ENCODE measurements around the gene ZNF664.

Gene ZNF664

GRCh38 chr12:124013073-124013472, 40.1 kb downstream of the ZNF664 start:
- FAIRE-seq: no peak

- no peak for FAIRE-seq
Observed at GRCh38 chr12:124015494-124016461, 42.8 kb downstream of the ZNF664 start.

DNA sequence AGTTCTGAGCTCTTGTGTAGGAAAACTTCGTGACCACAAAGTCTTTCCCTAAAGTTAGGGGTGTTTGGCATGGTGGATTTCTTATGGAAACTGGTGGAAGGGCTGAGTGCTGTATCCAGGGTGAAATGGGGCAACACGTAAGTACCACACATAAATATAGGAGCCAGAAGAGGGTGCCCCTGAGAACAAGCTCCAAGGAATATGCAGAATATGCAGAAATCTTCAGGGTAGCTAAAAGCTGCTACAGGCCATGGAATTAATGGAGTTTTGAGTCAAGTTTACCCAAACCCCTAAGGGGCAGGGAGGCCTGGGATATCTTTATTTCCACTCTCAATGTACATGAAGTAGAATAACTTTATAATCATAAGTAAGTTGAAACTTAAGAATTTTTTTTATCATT, 44.0 kb downstream of the ZNF664 start:
- no peak for FAIRE-seq

- FAIRE-seq: no peak
Observed at GRCh38 chr12:124018539-124018938, 45.5 kb downstream of the ZNF664 start.

- no peak for FAIRE-seq
Observed at GRCh38 chr12:124019115-124019514, 46.1 kb downstream of the ZNF664 start.

DNA sequence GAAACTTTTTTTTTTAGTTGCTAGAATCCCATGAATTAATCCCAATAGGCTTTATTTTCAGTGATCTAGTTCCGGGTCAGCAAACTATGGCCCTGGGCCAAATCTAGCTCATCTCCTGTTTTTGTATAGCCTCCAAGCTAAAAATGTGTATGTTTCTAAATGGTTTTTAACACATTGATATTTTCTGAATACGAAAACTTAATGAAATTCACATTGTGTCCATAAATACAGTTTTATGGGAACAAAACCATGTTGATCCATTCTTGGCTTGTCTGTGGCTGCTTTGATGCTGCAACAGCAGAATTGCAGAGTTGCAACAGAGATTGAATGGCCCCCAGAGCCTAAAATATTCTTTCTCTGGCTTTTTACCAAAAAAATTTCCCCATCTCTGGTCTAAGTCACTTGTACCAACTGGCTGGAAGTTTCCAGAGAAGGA, 47.5 kb downstream of the ZNF664 start:
- no peak for FAIRE-seq

GRCh38 chr12:124021007-124021406, 48.0 kb downstream of the ZNF664 start:
- no peak for FAIRE-seq

DNA sequence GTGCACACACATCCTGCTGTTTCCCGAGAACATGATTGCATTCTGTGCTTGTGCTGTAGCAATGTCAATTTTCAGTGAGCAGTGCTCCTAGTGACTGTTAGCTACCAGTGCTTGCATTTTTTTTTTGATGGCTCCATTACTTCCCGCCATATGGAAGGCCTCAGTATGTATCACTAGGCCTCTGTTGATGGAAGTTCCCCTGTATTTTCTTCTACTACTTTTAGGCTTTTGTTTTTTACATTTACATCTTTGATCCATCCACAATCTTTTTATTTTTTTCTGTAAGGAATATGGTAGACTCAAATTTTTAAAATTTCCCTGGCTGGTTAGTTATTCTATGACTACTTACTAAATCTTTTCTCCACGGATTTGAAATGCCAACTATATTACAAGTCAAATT, 49.1 kb downstream of the ZNF664 start:
- no peak for FAIRE-seq

DNA sequence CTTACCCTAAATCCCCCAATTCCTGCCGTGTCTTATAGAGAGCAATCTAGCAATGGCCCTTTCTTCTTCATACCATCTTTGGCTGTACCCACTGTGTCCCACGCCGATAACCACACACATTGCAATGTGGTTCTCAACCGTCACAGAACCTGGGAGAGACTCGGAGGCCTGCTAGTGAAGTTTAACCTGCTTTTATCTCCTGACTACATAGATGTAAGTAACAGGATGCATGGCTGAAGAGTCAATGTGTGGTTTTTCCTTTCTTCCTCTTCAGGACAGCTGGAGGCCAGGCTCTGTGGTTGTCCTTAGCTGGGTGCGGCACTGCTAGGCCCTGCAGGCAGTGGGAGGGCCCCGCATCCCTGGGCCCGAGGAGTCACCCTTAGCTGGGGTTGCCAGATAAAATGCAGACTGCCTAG, 51.3 kb downstream of the ZNF664 start:
- no peak for FAIRE-seq

DNA sequence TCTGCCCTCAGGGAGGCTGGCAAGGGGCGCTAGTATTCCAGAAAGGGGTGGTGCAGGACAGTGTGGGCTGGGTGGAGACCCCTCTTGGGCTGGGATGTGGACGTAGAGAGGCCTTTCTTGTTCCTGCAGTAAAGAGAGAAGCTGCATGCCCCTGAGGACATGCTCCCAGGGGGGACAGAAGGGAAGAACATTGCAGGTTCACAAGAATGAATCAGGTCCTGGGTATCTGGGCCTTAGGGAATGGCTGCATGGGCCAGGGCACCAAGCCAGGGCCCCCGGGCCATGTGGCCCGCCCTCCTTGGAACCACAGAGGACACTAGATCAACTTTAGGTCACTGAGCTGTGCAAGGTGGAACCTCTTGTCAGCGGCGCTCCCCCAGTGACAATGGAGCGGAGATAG, 51.8 kb downstream of the ZNF664 start:
- FAIRE-seq: no peak

DNA sequence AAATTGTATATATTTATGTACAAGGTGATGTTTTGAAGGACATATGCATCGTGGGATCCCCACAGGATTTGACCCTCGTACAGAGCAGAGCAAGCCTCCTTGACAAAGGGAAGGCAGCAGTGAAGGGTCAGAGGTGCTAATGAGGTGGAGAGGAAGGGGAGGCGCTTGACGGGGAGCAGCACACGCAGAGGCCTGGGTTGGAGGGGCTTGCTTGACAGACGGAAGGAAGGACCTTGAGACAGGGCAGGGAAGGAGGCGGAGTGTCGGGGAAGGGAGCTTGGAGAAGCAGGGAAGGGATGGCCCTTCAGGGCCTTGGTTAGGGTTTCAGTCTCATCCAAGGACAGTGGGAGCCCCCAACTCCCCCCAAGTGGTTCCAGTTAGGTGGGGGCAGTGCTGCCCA, 52.6 kb downstream of the ZNF664 start:
- no peak for FAIRE-seq

DNA sequence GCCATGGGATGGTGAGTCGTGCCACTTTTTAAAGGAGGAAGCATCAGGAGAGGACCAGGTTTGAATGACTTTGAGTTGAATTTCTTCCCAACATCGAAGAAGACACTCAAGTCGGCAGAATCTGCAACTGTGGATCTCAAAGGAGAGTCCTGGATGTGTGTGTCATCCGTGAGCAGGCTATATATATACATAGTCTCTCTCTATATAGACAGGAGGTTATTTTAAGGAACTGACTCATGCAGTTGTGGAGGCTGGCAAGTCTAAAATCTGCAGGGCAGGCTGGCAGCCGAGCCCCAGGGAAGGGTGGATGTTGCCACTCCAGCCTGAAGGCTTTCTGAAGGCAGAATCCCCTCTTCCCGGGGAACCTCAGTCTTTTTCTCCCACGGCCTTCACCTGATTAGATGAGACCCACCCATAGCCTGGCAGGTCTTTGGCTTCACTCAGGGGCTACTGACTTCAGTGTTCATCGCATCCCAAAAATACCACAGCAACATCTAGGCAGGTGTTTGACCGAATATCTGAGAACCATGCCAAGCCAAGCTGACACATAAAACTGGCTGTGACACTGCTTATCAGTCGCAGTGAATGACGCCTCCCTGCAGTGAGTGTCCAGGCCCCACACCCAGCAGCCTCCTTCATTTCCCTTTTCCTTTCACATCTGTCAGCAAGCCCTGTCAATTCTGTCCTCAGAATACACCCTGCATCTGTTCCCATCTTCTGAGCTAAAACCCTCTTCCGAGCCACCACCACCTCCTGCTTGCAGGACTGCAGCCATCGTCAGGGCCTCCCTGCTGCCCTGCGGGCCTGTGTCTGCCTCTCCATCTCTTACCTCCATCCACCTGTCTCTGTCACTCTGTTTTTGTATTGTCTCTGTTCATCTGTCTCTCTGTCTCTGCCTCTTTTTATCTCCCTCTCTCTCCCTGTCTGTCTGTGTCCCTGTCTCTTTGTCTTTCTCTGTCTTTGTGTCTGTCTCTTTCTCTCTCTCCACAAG, 54.0 kb downstream of the ZNF664 start:
- FAIRE-seq: no peak

- no peak for FAIRE-seq
Observed at GRCh38 chr12:124027753-124028554, 54.9 kb downstream of the ZNF664 start.

DNA sequence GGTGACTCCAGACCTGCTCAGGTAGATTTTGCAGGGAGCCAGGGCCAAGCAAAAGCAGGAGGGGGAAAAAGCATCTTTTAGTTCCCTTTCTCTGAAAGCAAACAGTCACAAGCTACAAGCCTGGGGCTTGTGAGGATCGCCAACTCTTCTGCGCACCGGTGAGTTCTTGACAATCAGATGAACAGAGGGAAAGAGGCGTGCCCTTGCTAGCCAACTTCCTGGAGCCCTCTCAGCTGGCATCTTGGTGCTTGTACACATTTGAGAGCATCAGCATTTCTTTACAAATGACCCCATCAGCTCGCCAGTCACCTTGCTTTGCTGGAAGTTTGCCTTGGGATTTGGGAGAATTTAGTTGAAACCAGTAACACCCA, 55.5 kb downstream of the ZNF664 start:
- FAIRE-seq: no peak

DNA sequence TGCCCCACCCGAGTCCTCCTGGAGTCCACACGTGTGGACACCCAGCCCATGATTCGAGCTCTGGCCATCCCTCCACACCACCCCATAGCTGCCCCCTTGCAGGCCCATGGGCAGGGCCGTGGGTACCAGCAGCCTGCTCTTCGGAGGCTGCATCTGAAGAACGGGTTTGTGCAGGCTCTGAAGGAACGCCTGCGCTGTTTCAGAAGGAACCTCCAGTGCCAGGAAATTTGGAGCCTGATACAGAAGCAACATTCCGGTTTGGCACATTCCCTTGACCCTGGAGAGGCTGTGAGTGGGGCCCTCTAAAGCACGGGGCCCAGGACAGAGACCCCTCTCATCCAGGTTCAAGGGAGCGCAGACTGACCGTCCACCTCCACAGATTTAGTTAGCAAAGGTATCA, 57.0 kb downstream of the ZNF664 start:
- no peak for FAIRE-seq

GRCh38 chr12:124030510-124030909, 57.5 kb downstream of the ZNF664 start:
- FAIRE-seq: no peak

DNA sequence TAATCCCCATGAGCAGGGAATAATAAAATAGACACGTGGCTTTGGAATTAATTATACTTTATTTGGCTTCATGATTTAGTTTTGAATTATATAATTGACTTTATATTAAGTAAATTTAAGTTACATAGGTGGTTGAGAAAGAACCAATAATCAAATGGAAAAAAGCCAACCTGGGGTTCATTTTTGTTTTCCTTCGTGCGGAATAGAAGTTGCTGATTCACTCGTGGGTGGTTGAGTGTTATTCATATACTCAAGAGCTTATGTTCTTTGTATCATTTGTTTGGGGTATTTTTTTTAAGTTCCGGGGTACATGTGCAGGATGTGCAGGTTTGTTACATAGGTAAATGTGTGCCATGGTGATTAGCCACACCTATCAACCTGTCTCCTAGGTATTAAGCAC, 58.0 kb downstream of the ZNF664 start:
- FAIRE-seq: no peak

GRCh38 chr12:124032265-124032886, 59.4 kb downstream of the ZNF664 start:
- peak; percentile 58 for FAIRE-seq

GRCh38 chr12:124033859-124034258, 60.8 kb downstream of the ZNF664 start:
- no peak for FAIRE-seq

- no peak for FAIRE-seq
Observed at GRCh38 chr12:124034297-124034696, 61.3 kb downstream of the ZNF664 start.

DNA sequence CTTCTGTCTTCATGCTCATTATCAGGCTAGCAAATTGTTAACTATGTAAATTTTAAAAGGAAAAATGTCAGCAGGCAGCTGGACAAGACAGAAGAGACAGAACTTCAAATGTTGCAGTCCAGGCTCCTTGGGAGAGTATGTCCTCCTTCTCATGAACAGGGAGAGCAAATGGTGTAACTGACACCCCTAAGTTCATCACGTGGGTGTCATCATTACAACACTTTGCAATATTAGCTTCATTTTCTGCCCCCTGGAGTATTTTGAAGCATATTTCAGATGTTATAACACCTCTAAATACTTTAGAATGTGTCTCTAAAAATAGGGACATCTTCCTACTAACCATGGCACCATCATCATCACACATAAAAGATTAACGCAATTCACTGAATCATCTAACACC, 62.1 kb downstream of the ZNF664 start:
- FAIRE-seq: no peak

DNA sequence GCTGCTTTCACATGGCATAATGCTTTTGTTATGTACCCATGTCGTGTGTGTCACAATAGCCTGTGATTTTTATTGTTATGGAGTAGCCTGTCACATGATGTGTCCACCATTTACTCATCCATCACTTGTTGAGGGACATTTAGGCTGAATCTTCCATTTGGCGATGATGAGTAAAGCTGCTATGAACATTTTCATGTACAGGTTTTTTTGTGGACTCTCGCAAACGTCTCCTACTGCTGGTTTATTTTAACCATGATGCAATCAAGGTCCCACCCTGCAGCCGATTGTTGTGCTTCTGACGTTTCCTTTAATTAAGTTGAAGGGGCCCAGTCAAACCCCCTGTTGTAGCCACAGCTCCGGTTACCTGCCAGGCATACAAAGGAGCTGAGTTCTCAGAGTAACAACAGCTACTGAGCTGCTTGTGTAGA, 63.2 kb downstream of the ZNF664 start:
- FAIRE-seq: no peak

Data from colon (tissue), 2 donors.